Glutamatergic neuron (in vitro differentiated cells): Measurements from ENCODE around the gene MASP2. TPM values are rescaled to one million over a fixed set of nuclear protein-coding genes. Genes with fewer than 3 reads are reported as not detected.
A peak's percentile ranks its signal among the peaks of the same experiment; 100 is the strongest.
"Not testable (repeated sequence)": the region's sequence is repeated elsewhere in the genome, so short reads cannot be mapped to it uniquely, and the experiment has no call there.

Source experiments
- DNase-seq: peaks from one replicate; pipeline ENCODE4 v3.0.0; 2022
- H3K27ac Mint-ChIP-seq: one replicate; pipeline ENCODE4 v1.8.0; 2020; ENCODE audit warnings: mild to moderate bottlenecking, mixed read lengths, inconsistent platforms; ENCODE audit not compliant: unreplicated experiment
- H3K27me3 Mint-ChIP-seq: one replicate; pipeline ENCODE4 v1.8.0; 2020; ENCODE audit warnings: mild to moderate bottlenecking, moderate library complexity, mixed read lengths, inconsistent platforms; ENCODE audit not compliant: unreplicated experiment
- H3K36me3 Mint-ChIP-seq: one replicate; pipeline ENCODE4 v1.8.0; 2020; ENCODE audit warnings: mild to moderate bottlenecking, mixed read lengths, inconsistent platforms; ENCODE audit not compliant: unreplicated experiment
- H3K4me1 Mint-ChIP-seq: one replicate; pipeline ENCODE4 v1.8.0; 2020; ENCODE audit warnings: mild to moderate bottlenecking, low read depth, mixed read lengths, inconsistent platforms; ENCODE audit not compliant: unreplicated experiment
- H3K4me3 Mint-ChIP-seq: one replicate; pipeline ENCODE4 v1.8.0; 2020; ENCODE audit warnings: mild to moderate bottlenecking, mixed read lengths, inconsistent platforms; ENCODE audit not compliant: unreplicated experiment
- H3K9me3 Mint-ChIP-seq: one replicate; pipeline ENCODE4 v1.8.0; 2020; ENCODE audit warnings: mild to moderate bottlenecking, moderate library complexity, mixed read lengths, inconsistent platforms; ENCODE audit not compliant: unreplicated experiment
- long read RNA-seq: library from polyadenylated mRNA; unstranded; transcript quantifications from one replicate; pipeline ENCODE4 v2.0.0, GENCODE V29; 2020; ENCODE audit not compliant: unreplicated experiment
- total RNA-seq: library from RNA; stranded (reverse); fragmentation: NEBNext Ultra II Directional; extraction: Animal tissue kit (Norgen Biotek cat#: 25700); gene quantifications from one replicate; pipeline ENCODE4 v1.2.1, GENCODE V29; 2021; ENCODE audit not compliant: unreplicated experiment
- TF ChIP-seq, protein P1 (sequence below): fragments of 200-600 bp; sonication (generic); IDR thresholded peaks from one replicate; pipeline ENCODE4 v1.5.0; 2021; ENCODE audit not compliant: partially characterized antibody, unreplicated experiment

The MASP2 gene
- not detected for total RNA-seq
- long read RNA-seq, partial matches to known transcripts, result 0 of 1 reads
- long read RNA-seq, other reads (novel, unspliced or antisense), result 1 of 1 reads

DNA sequence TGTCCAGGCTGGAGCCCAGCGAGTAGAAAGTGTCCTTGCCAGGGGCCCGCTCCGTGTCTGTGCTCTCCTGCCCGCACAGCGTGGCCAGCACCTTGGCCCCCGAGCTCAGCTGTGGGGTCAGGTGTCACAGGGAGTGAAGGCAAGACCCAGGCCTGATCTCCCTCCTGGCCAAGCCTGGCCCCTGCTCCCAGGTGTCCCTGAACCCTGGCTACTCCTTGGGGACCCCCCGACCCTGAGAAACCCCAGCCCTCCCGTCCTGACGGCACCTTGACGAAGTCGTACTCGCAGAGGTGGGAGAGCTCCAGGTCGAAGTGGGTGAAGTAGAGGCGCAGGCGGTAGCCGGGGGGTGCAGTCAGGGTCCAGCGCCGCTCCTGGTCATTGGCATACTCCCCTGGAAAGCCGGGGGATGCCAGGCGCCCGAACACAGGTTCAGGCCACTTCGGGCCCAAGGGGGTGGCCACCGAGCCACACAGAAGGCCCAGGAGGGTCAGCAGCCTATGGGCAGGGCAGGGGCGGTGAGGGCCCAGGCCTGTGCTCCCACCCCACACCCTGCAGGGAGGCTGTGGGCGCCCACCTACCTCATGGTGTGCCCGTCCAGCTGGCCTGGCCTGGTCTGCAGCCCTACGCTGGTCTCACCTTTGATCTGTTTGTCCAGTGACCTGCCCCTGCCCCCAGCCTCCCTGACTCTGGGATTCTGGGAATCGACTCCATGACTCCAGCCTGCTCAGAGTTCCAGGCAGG, at the start of gene MASP2:
Gene MASP2 (minus strand): TSS at position 615 of the 741 bp plus-strand sequence. CDS start 32 bp downstream, at position 583.
- H3K27me3 Mint-ChIP-seq, result no peaks in the 10 kb centered on the region
- TF ChIP-seq, protein P1, sequence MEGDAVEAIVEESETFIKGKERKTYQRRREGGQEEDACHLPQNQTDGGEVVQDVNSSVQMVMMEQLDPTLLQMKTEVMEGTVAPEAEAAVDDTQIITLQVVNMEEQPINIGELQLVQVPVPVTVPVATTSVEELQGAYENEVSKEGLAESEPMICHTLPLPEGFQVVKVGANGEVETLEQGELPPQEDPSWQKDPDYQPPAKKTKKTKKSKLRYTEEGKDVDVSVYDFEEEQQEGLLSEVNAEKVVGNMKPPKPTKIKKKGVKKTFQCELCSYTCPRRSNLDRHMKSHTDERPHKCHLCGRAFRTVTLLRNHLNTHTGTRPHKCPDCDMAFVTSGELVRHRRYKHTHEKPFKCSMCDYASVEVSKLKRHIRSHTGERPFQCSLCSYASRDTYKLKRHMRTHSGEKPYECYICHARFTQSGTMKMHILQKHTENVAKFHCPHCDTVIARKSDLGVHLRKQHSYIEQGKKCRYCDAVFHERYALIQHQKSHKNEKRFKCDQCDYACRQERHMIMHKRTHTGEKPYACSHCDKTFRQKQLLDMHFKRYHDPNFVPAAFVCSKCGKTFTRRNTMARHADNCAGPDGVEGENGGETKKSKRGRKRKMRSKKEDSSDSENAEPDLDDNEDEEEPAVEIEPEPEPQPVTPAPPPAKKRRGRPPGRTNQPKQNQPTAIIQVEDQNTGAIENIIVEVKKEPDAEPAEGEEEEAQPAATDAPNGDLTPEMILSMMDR, result no peak
- no peaks in the 10 kb centered on the region for H3K9me3 Mint-ChIP-seq
- no peak within 1 kb of the TSS for H3K27ac Mint-ChIP-seq
- H3K4me3 Mint-ChIP-seq, result no peak within 1 kb of the TSS
- no peaks in the 10 kb centered on the region for H3K36me3 Mint-ChIP-seq
- peaks cover 8% of the 10 kb centered on the region for H3K4me1 Mint-ChIP-seq
- DNase-seq, result no peak

DNA sequence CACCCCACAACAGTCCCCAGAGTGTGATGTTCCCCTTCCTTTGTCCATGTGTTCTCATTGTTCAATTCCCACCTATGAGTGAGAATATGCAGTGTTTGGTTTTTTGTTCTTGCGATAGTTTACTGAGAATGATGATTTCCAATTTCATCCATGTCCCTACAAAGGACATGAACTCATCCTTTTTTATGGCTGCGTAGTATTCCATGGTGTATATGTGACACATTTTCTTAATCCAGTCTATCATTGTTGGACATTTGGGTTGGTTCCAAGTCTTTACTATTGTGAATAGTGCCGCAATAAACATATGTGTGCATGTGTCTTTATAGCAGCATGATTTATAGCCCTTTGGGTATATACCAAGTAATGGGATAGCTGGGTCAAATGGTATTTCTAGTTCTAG, 36.7 kb upstream of the MASP2 start:
- not testable (repeated sequence) for DNase-seq, H3K4me3 Mint-ChIP-seq, H3K4me1 Mint-ChIP-seq, H3K27me3 Mint-ChIP-seq, H3K36me3 Mint-ChIP-seq, H3K27ac Mint-ChIP-seq, H3K9me3 Mint-ChIP-seq

DNA sequence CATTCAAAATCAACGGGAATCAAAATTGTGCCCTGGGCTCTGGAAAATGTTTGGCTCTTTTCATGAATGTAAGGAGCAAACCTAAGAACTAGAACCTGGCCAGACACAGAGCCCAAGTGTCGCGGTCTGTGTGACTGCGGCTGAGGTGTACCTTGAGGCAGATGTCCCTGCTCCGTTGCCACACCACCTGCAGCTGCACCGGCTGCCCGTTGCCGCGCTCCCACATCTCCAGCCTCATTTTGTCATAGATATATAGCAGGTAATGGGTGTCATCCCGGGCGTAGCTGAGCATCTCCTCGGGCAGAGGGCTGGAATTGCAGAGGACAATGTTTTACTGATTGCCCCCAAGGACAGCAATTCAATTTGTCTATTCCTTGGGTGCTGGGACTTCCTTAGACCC, 33.9 kb upstream of the MASP2 start:
- no peak for DNase-seq
- H3K27me3 Mint-ChIP-seq, result peaks cover 5% of the 10 kb centered on the region

DNA sequence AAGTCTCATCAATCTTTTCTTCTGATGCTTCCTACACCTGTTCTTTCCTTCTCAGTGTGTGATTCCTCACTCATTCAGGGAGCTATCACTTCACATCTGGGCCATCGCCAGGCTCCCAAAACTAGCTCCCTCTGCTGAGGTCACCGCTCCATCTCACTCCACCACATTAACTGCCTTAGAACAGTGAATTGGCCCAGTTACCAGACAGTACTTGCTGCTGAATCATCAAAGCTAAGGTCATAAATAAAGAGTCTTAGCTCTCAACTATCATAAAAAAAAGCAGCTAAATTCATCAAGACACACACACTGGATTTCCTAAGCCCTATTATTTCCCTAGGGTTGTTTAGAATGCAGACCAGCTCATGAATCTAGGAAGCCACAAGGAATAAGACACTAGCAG, 31.6 kb upstream of the MASP2 start:
- H3K4me1 Mint-ChIP-seq, result no peaks in the 10 kb centered on the region
- peaks cover 2% of the 10 kb centered on the region for H3K9me3 Mint-ChIP-seq
- H3K36me3 Mint-ChIP-seq, result no peaks in the 10 kb centered on the region
- peak overlapping the region; percentile 59 for H3K27ac Mint-ChIP-seq
- TF ChIP-seq, protein P1, result no peak
- H3K27me3 Mint-ChIP-seq, result peaks cover 5% of the 10 kb centered on the region
- DNase-seq, result no peak
- H3K4me3 Mint-ChIP-seq, result no peak overlapping the region

More for the DNA sequence above, 33.9 kb upstream of the MASP2 start:
- TF ChIP-seq, protein P1, result no peak
- Mint-ChIP-seq H3K4me3 (no peak overlapping the region), H3K4me1 (no peaks in the 10 kb centered on the region), H3K36me3 (no peaks in the 10 kb centered on the region), H3K9me3 (peaks cover 2% of the 10 kb centered on the region), H3K27ac (no peak overlapping the region)

DNA sequence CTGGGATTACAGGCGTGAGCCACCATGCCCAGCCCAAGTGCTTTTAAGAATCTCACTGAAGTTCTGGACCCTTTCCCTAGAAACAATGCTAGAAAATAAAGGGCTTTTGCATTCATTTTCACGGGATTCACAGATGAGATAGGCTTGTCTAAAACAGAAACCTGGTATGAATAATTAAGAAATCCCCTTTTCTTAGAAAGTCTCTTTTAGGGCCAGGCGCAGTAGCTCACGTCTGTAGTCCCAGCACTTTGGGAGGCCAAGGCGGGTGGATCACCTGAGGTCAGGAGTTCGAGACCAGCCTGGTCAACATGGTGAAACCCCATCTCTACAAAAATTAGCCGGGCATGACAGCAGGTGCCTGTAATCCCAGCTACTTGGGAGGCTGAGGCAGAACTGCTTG, 26.4 kb upstream of the MASP2 start:
- peaks cover 16% of the 10 kb centered on the region for H3K27me3 Mint-ChIP-seq

More for the DNA sequence above, 26.4 kb upstream of the MASP2 start:
- H3K27ac Mint-ChIP-seq, DNase-seq, H3K4me3 Mint-ChIP-seq, H3K36me3 Mint-ChIP-seq: not testable (repeated sequence)
- Mint-ChIP-seq H3K9me3 (peaks cover 11% of the 10 kb centered on the region), H3K4me1 (peaks cover 26% of the 10 kb centered on the region)
